ENCODE results near the gene MICALL1. TPM values are rescaled to one million over a fixed set of nuclear protein-coding genes. Genes with fewer than 3 reads are reported as not detected.
"Not testable (repeated sequence)": the region's sequence is repeated elsewhere in the genome, so short reads cannot be mapped to it uniquely, and the experiment has no call there.

MICALL1 gene
- total RNA-seq, 2 donors from 2014 or later = 10.3 to 15.9 TPM

DNA sequence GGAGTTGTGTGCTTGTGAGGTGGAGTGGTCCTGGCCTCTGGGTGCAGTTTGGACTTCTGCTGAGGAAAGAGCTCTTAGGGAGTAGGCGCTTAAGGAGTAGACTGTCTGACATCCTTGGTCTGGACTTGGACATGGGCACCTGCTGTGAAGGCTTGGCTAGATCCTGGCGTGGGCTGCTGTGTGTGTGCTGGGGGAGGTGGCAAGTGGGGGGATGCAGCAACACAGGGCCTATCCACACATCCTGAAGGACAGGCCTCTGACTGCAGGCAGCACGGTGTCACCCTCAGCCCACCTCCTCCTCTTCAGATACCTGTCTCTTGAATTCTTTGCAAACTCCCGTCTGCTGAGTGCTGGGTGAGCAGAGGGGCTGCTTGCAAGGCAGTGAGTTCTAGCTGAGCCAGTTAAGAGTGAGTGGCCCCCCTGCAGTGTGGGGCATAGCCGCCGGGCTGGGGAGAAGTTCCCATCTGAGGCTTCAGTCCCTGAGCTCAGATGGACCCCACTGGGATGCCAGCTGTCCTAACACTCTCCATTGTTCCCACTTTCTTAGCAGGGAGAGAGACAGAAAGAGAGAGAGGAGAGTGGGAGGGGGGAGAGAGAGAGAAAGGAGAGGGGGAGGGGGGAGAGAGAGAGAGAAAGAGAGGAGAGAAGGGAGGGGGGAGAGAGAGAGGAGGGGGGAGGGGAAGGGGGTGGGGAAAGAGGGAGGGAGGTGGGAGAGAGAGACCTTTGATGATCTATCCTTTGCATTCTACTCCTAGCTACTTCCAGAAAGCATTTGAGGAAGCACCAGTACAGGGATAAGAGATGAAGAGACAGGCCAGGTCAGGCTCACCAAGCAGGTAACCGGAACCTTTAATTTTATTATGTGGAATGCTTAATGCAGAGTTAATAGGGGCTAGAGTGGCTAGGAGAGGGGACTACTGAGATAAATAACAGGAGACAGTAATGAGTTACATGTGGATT lies 65.7 kb downstream of the MICALL1 start:
- peak overlapping the region; percentile 7 for H3K27ac Mint-ChIP-seq
- peaks cover 29% of the 10 kb centered on the region for H3K36me3 Mint-ChIP-seq (ENCODE audit: low read depth)
- H3K27me3 Mint-ChIP-seq = no peaks in the 10 kb centered on the region
- H3K4me1 Mint-ChIP-seq = no peaks in the 10 kb centered on the region
- no peak for ATAC-seq (replicated peaks)
- no peak overlapping the region for H3K4me3 Mint-ChIP-seq
- H3K9me3 Mint-ChIP-seq = no peaks in the 10 kb centered on the region

DNA sequence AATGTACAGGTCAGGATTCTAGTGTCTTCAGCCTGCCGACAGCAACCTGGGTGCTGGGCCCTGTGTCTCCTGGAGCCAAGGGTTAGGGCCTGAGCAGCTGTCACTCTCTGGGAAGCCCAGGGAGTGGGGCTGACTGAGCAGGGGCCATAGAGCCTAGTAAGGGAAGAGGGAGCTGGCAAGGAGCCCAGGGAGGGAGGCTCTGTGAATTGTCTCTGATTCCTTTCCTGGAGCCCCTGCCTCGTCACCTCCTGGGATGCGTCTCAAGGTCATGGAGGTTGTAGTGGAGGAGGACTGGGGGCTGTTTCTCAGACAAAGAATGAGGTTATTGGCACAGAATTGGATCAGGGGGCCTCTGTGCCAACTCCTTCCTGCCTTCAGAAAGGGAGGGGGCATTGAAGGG lies 66.4 kb downstream of the MICALL1 start:
- no peaks in the 10 kb centered on the region for H3K9me3 Mint-ChIP-seq
- peaks cover 21% of the 10 kb centered on the region for H3K36me3 Mint-ChIP-seq (ENCODE audit: low read depth)
- no peak overlapping the region for H3K4me3 Mint-ChIP-seq

DNA sequence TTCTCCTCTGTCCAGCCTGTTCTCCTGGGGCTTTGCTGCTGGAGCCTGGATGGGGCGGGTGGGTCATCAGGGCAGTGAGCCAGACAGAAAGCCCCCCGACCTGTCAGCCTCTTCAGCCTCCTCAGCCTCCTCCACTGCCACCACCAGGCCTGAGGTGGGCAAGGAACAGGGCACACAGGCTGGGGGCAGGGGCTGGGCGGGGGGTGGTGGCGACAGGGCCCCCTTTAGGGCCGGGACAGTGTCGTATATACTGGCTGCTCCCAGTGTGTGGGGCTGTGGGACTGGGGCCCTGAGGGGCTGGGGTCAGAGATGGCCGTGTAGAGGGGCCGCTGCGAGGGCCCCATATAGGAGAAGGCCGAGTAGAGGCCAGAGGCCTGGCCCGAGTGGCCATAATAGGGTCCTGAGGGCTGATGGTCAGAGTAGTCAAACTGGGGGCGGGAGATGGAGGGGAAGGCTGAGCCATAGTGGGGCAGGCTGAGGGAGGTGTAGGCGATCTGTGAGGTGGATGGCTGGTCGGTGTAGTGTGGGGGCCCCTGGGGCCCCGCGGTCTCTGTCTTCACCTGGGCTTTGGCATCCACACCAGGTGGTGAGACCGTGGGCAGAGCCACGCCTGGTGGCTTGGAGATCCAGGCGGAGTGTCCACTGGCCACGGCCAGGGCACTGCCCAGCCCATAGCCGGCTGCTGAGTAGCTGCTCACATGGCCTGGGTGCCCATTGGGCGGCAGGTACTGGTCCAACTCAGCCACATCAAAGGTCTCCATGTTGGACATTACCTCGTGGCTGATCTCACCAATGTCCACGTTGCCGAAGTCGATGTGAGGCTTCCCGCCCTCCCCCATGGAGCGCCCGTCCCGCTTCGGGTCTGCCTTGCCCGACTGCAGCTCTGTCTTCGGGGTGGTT lies 67.4 kb downstream of the MICALL1 start:
- no peak for ATAC-seq (replicated peaks)
- Mint-ChIP-seq H3K9me3 (no peaks in the 10 kb centered on the region), H3K36me3 (ENCODE audit: low read depth) (peaks cover 11% of the 10 kb centered on the region), H3K27me3 (no peaks in the 10 kb centered on the region), H3K4me1 (no peaks in the 10 kb centered on the region), H3K4me3 (no peak overlapping the region), H3K27ac (no peak overlapping the region)

More for the DNA sequence above, 66.4 kb downstream of the MICALL1 start:
- peak overlapping the region; percentile 7 for H3K27ac Mint-ChIP-seq
- ATAC-seq (replicated peaks) = no peak
- no peaks in the 10 kb centered on the region for H3K4me1 Mint-ChIP-seq
- H3K27me3 Mint-ChIP-seq = no peaks in the 10 kb centered on the region

DNA sequence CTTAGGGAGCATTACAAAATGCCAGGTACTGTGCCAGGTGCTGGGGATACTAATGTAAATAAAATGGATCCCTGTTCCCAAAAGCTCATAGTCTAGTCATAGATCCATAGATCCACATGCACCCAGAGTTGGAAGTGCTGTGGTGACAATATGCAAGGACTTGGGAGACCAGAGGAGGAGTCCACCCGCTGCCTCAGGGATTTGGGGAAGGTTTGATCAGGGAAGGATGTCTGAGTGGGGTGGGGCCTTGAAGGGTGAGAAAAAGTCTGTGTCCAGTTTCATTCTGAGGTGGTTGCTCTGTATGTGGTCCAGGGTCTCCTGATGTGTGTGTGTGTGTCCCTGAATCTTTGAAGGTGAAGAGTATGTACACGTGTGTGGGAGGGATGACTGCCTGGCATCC lies 69.1 kb downstream of the MICALL1 start:
- ATAC-seq (replicated peaks) = no peak
- H3K4me1 Mint-ChIP-seq = no peaks in the 10 kb centered on the region
- no peak overlapping the region for H3K4me3 Mint-ChIP-seq
- H3K9me3 Mint-ChIP-seq = no peaks in the 10 kb centered on the region
- no peaks in the 10 kb centered on the region for H3K27me3 Mint-ChIP-seq
- H3K36me3 Mint-ChIP-seq (ENCODE audit: low read depth) = no peaks in the 10 kb centered on the region
- H3K27ac Mint-ChIP-seq = no peak overlapping the region

DNA sequence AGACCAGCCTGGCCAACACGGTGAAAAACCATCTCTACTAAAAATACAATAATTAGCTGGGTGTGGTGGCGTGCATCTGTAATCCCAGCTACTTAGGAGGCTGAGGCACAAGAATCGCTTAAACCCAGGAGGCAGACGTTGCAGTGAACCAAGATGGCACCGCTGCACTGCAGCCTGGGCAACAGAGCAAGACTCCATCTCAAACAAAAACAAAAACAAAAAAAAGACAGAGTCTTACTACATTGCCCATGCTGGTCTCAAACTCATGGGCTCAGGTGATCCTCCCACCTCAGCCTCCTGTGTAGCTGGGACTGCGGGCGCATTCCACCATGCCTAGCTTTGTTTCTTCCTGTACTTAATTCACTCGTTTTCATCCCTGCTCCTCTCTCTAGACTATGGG lies 69.9 kb downstream of the MICALL1 start:
- not testable (repeated sequence) for H3K36me3 Mint-ChIP-seq (ENCODE audit: low read depth); H3K4me3 Mint-ChIP-seq; H3K27ac Mint-ChIP-seq; H3K4me1 Mint-ChIP-seq; H3K27me3 Mint-ChIP-seq; ATAC-seq (replicated peaks); H3K9me3 Mint-ChIP-seq

DNA sequence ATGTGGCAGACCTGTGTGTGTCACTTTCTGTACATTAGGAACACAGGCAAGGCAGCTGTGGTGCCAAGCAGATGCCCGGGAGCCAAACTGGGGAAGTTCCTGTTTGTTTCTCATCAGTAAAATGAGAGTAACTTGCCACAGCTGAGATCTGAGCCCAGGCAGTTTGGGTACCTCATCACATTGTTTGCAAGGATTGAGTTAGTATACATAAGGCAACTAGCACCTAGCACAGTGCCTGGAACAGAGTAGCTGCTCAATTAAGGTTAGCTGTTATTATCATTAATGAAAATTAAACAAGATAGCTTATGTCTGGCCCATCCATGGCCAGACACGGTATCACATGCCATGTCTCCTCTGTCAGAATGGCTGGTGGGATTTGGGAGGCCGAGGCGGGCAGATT lies 70.5 kb downstream of the MICALL1 start:
- no peaks in the 10 kb centered on the region for H3K36me3 Mint-ChIP-seq (ENCODE audit: low read depth)
- H3K4me3 Mint-ChIP-seq = no peak overlapping the region
- ATAC-seq (replicated peaks) = no peak
- no peaks in the 10 kb centered on the region for H3K9me3 Mint-ChIP-seq
- H3K27me3 Mint-ChIP-seq = no peaks in the 10 kb centered on the region
- H3K27ac Mint-ChIP-seq = no peak overlapping the region
- no peaks in the 10 kb centered on the region for H3K4me1 Mint-ChIP-seq

DNA sequence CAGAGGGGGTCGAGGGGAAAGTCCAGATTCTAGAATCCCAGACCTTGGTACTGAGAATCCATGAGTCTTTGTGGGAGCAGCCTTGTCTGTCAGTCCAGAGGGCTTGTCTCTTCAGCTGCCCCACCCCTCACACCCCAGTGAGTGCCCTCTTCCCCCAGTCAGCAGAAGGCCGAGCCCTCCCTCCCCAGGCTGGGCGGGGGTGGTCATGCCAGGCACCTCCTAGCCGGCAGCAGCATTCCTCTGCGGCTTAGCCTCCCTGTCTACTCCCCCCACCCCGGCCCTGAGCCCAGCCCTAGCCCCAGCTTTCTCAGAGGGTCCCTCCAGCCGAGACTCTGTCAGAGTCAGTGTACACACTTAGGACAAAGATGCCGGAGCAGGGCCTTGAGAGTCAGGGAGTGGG lies 73.7 kb downstream of the MICALL1 start:
- Mint-ChIP-seq H3K9me3 (no peaks in the 10 kb centered on the region), H3K36me3 (ENCODE audit: low read depth) (no peaks in the 10 kb centered on the region), H3K4me1 (no peaks in the 10 kb centered on the region), H3K27ac (no peak overlapping the region), H3K4me3 (no peak overlapping the region), H3K27me3 (no peaks in the 10 kb centered on the region)
- no peak for ATAC-seq (replicated peaks)

DNA sequence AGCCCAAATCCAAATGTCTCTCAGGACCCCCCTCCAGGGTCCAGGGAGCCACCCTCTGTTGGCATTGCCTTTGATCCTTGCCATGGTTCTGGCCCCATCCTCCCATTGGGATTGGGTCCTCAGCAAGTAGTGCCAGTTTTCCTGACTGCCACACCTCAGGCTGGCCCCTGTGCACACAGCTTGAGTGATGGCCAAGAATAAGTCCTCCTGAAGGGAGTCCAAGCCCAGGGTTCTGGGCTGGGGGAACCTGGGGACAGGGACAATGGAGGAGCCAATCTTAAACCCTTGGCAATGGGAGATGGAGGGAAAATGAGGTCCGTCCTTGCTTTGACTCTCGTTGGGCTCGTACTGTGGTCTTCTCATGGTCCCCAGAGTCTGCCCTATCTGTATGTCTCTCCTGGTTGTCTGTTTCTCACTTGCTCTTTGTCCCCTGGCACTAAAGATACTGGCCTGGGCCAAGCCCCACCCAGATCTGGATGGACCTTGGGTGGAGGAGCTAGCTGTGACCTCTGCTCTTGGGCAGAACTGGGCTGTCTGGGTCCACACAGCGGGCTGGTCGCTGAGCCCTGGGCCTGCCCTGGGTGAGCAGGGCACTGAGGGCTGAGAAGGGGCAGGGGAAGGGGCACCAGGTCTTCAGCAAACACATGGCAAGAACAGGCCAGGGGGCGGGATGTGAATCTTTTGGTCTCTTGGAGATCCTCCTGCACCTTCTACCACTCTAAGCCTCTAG lies 75.3 kb downstream of the MICALL1 start:
- no peak for ATAC-seq (replicated peaks)
- no peaks in the 10 kb centered on the region for H3K27me3 Mint-ChIP-seq
- no peaks in the 10 kb centered on the region for H3K36me3 Mint-ChIP-seq (ENCODE audit: low read depth)
- no peaks in the 10 kb centered on the region for H3K4me1 Mint-ChIP-seq
- H3K9me3 Mint-ChIP-seq = no peaks in the 10 kb centered on the region
- no peak overlapping the region for H3K27ac Mint-ChIP-seq
- H3K4me3 Mint-ChIP-seq = no peak overlapping the region

DNA sequence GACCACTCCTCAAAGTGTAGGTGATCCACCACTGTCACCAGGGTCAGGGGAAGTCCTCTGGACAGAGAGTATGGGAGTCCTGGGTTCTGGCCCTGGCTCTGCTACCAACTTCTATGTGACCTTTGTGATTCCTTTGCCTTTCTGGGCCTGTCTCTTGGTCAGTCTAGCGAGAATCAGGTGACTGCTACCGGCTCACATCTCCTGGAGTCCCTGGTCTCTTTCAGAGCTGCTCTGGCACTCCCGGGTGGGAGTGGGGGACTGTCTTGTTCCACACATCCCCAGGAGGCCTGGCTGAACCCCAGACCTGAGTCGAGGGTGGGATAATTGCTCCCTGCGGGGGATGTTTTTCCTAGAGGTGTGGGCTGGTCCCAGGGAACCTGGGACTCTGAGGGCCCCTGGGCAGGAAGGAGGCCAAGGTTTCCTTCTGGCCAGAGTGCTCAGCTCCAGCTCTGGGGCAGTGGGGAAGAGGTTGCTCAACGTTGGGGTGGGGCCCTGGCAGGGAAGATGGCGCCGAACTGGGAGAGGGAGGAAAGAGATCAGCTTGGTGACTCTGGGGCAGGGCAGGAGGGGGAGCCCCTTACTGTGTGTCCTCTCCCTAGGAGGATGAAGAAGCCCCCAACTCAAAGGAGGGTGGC lies 76.2 kb downstream of the MICALL1 start:
- Mint-ChIP-seq H3K4me3 (no peak overlapping the region), H3K9me3 (no peaks in the 10 kb centered on the region), H3K4me1 (no peaks in the 10 kb centered on the region), H3K27me3 (no peaks in the 10 kb centered on the region), H3K36me3 (ENCODE audit: low read depth) (no peaks in the 10 kb centered on the region), H3K27ac (no peak overlapping the region)
- no peak for ATAC-seq (replicated peaks)

DNA sequence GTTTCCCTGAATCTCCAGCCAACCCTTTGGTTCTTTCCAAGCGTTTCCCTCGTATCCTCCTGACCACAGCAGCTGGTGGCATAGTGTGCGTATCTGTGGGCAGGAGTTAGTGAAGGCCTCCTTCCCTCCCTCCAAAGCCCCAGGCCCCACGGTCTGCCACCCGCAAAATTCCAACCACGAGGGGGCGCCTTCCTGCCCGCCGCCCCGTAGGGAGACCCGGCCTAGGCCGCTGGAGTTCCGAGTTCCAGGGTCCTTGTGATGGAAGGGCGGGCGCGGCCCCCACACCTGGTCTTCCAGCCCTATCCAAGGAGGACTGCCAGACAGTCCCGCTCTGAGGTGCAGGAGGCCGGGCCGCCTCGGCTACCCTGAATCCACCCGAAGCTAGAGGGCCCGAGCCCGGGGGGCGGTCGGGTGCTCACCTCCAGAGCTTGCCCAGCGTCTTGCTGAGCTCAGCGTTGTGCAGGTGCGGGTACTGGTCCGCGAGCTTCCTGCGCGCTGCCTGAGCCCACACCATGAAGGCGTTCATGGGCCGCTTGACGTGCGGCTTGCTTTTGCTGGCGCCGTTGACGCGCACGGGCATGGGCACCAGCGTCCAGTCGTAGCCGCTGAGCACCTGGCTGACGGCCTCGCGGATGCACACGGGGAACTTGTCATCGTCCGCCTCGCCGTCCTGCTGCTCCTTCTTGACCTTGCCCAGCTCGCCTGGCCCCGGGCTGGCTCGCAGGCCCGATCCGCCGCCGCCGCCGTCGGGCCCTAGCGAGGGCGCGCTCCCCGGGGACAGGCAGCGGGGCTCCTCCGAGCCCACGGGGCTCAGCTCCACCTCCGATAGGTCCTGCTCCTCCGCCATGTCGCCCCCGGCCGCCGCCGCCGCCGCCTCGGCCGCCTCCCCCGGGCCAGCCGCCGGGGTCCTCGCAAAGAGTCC lies 77.1 kb downstream of the MICALL1 start:
- no peaks in the 10 kb centered on the region for H3K4me1 Mint-ChIP-seq
- no peaks in the 10 kb centered on the region for H3K9me3 Mint-ChIP-seq
- ATAC-seq (replicated peaks) = no peak
- no peak overlapping the region for H3K4me3 Mint-ChIP-seq
- no peak overlapping the region for H3K27ac Mint-ChIP-seq
- no peaks in the 10 kb centered on the region for H3K27me3 Mint-ChIP-seq
- no peaks in the 10 kb centered on the region for H3K36me3 Mint-ChIP-seq (ENCODE audit: low read depth)

DNA sequence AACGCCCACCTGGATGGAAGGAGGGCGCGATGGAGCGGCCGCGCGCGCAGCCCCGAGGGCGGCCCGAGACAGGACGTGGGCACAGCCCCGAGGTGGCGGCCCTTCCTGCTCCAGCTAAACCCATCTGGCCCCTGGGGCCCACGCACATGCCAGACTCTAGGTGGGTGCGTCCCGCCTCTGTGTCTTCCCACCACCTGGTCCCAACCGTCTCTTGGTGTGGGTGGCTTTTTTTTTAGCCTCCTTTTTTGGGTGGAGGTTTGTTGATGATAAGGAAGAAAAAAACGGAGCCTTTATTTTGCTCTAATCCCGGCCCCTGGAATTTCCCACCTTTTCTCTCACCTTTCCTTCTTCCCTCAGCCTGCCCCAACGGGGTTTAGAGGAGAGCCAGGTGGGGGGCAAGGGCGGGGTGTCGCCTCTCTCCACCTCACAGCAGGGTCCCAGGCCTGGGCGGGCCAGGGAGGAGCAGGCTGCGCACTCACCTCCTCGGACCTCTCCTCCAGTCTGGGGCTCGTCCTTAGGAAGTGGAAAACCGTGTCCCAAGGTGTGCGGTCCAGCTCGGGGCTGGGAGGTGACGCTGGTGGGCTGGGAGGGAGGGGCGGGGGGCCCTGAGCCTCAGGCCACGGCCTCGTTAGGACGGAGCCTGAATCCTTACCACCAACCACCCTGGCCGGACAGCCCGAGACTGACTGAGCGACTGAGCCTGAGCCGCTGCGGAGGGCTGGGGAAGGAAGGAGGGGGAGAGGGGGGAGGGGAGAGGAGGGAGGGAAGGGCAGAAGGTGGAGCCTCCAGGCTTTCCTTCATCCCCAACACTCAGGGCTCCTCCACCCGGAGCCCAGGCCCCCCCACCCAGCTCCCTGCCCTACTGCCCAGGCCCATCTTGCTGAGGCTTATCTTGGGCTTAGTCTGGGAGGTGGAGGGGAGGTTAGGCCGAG lies 78.0 kb downstream of the MICALL1 start, which contains the start of gene SOX10:
TSS of gene SOX10 (minus strand) at position 696 of the 932 bp plus-strand sequence. CDS start 771 bp downstream, outside the sequence.
- no peak within 1 kb of the TSS for H3K4me3 Mint-ChIP-seq
- H3K9me3 Mint-ChIP-seq = no peaks in the 10 kb centered on the region
- no peaks in the 10 kb centered on the region for H3K4me1 Mint-ChIP-seq
- H3K27ac Mint-ChIP-seq = no peak within 1 kb of the TSS
- ATAC-seq (replicated peaks) = no peak
- H3K27me3 Mint-ChIP-seq = no peaks in the 10 kb centered on the region
- H3K36me3 Mint-ChIP-seq (ENCODE audit: low read depth) = no peaks in the 10 kb centered on the region

DNA sequence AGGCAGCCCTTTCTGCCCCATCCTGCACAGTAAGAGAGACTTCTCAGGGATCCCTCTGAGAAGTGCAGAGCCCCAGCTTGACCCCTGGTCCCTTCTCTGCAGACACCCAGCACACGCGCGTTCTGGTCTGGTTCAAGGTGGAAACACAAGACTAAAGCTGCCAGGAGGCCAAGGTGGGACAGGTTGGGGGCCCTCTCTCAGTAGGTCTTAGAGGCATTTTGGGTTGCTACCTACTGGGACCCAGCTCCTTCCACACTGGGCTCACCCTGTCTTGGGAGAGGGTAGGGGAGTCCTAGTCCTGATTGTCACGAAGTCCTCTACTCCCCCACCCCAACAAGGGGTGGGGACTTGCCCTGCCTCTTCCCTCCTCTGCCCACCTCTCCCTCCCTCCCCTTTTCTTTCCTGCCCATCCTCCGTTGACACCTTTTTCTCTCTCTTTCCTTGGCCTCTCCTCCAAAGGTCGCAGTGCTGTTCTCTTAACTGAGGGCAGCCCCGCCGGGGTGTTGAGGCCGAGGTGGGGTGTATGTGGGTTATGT lies 79.0 kb downstream of the MICALL1 start:
- no peak for ATAC-seq (replicated peaks)
- Mint-ChIP-seq H3K36me3 (ENCODE audit: low read depth) (no peaks in the 10 kb centered on the region), H3K4me3 (no peak overlapping the region), H3K4me1 (no peaks in the 10 kb centered on the region), H3K27ac (no peak overlapping the region), H3K9me3 (no peaks in the 10 kb centered on the region), H3K27me3 (no peaks in the 10 kb centered on the region)

Measured in activated T-helper 17 cell treated with anti-CD3 and anti-CD28 coated beads, Interleukin-2, amount 50 U/mL, for 72 hours (primary cell).